CD14-positive monocyte (primary cell): Measurements from ENCODE around the gene DGKA. TPM values are rescaled to one million over a fixed set of nuclear protein-coding genes. Genes with fewer than 3 reads are reported as not detected.
A peak's percentile ranks its signal among the peaks of the same experiment; 100 is the strongest.

Experiments used
- DNase-seq, 3 donors: peaks; one replicate each; pipeline ENCODE4 v3.0.0-alpha.2; 2011 to 2022
- H2AFZ ChIP-seq: 2 replicates; pipeline ENCODE4 v1.6.0; 2012; ENCODE audit warnings: mild to moderate bottlenecking, low read depth, low read length, inconsistent platforms; ENCODE audit not compliant: insufficient read depth, poor library complexity, severe bottlenecking
- H3K27ac ChIP-seq, 2 donors: 1 replicate in 1 of 2; 2 replicates in 1 of 2; pipeline ENCODE4 v1.5.1; 2012 to 2013; ENCODE audit warnings: low read length in 2 of 2, control low read depth in 1 of 2, inconsistent platforms in 1 of 2, low read depth in 1 of 2, mild to moderate bottlenecking in 1 of 2
- H3K27me3 ChIP-seq, 2 donors: one replicate each; pipeline versions ENCODE4 v1.6.0 to v1.6.1; 2011 to 2013; ENCODE audit warnings: low read length in 2 of 2; ENCODE audit not compliant: control insufficient read depth in 2 of 2, insufficient read depth in 2 of 2
- H3K36me3 ChIP-seq, 2 donors: replicated peaks in 1 of 2; 1 replicate in 1 of 2; 2 replicates in 1 of 2; pipeline versions ENCODE4 v1.5.1 to v1.6.1; 2012 to 2013; ENCODE audit warnings: low read length in 2 of 2, control low read depth in 1 of 2, inconsistent platforms in 1 of 2, mild to moderate bottlenecking in 1 of 2; ENCODE audit not compliant: insufficient read depth in 2 of 2, control insufficient read depth in 1 of 2
- H3K4me1 ChIP-seq, 2 donors: 1 replicate in 1 of 2; 2 replicates in 1 of 2; pipeline versions ENCODE4 v1.5.1 to v1.6.1; 2012 to 2013; ENCODE audit warnings: low read length in 2 of 2, control low read depth in 1 of 2, inconsistent platforms in 1 of 2, mild to moderate bottlenecking in 1 of 2, moderate library complexity in 1 of 2; ENCODE audit not compliant: insufficient read depth in 2 of 2, control insufficient read depth in 1 of 2
- H3K4me2 ChIP-seq: replicated peaks from 2 replicates; pipeline ENCODE3; 2012; ENCODE audit warnings: low read length, moderate library complexity, mild to moderate bottlenecking; ENCODE audit not compliant: poor library complexity, severe bottlenecking; ENCODE audit errors: extremely low read depth
- H3K4me3 ChIP-seq, 3 experiments: fragments of 200-600 bp in 1 of 3; sonication (generic) in 1 of 3; replicated peaks in 1 of 3; 1 replicate in 2 of 3; 2 replicates in 1 of 3; pipeline ENCODE4 v1.5.1; 2011 to 2013; ENCODE audit warnings: low read length in 3 of 3, mild to moderate bottlenecking in 3 of 3, control low read depth in 2 of 3, low read depth in 2 of 3, inconsistent platforms in 1 of 3, moderate library complexity in 1 of 3
- H3K79me2 ChIP-seq: 2 replicates; pipeline ENCODE4 v1.6.0; 2012; ENCODE audit warnings: mild to moderate bottlenecking, control low read depth, inconsistent platforms, low read length, moderate library complexity; ENCODE audit not compliant: insufficient read depth
- H3K9ac ChIP-seq: 2 replicates; pipeline ENCODE4 v1.6.0; 2017; ENCODE audit warnings: low read length, mild to moderate bottlenecking; ENCODE audit not compliant: insufficient read depth, poor library complexity, severe bottlenecking
- H3K9me3 ChIP-seq, 2 donors: replicated peaks in 1 of 2; 1 replicate in 1 of 2; 2 replicates in 1 of 2; pipeline versions ENCODE4 v1.5.1 to v1.6.1; 2012 to 2013; ENCODE audit warnings: low read length in 2 of 2, control low read depth in 1 of 2; ENCODE audit not compliant: control insufficient read depth in 1 of 2, insufficient read depth in 1 of 2
- H4K20me1 ChIP-seq: 2 replicates; pipeline ENCODE4 v1.6.0; 2012; ENCODE audit warnings: mild to moderate bottlenecking, low read length, control low read depth, moderate library complexity; ENCODE audit not compliant: insufficient read depth
- H3K27ac Mint-ChIP-seq, 7 donors: one replicate each; pipeline ENCODE4 v1.8.0; 2020; ENCODE audit warnings: mild to moderate bottlenecking in 7 of 7, mixed read lengths in 7 of 7, moderate library complexity in 6 of 7, inconsistent platforms in 2 of 7
- H3K27me3 Mint-ChIP-seq, 3 donors: one replicate each; pipeline ENCODE4 v1.8.0; 2021 to 2022; ENCODE audit warnings: low read depth in 3 of 3, mild to moderate bottlenecking in 3 of 3, mixed read lengths in 3 of 3, moderate library complexity in 3 of 3, inconsistent platforms in 1 of 3
- H3K36me3 Mint-ChIP-seq, 2 donors: one replicate each; pipeline ENCODE4 v1.8.0; 2020; ENCODE audit warnings: mixed read lengths in 2 of 2, inconsistent platforms in 1 of 2, mild to moderate bottlenecking in 1 of 2
- H3K4me1 Mint-ChIP-seq: one replicate; pipeline ENCODE4 v1.8.0; 2020; ENCODE audit warnings: mild to moderate bottlenecking, mixed read lengths
- H3K4me3 Mint-ChIP-seq, 2 donors: one replicate each; pipeline ENCODE4 v1.8.0; 2020; ENCODE audit warnings: mild to moderate bottlenecking in 2 of 2, mixed read lengths in 2 of 2, moderate library complexity in 1 of 2
- H3K9me3 Mint-ChIP-seq, 7 donors: one replicate each; pipeline ENCODE4 v1.8.0; 2020 to 2022; ENCODE audit warnings: mixed read lengths in 7 of 7, mild to moderate bottlenecking in 6 of 7, moderate library complexity in 6 of 7, inconsistent platforms in 2 of 7
- CTCF ChIP-seq: fragments of 200-600 bp; IDR thresholded peaks from one replicate; pipeline ENCODE4 v1.8.0; 2022; ENCODE audit warnings: antibody characterized with exemption, mild to moderate bottlenecking
- WGBS: methylation state at CpG from one replicate; pipeline ENCODE4 v1.1.5; 2013; ENCODE audit warnings: missing lambda C conversion rate; ENCODE audit not compliant: insufficient coverage; 5-methylcytosine and 5-hydroxymethylcytosine counted together
- intact Hi-C, 2 donors: fragments of 100-400 bp; cut with micrococcal nuclease; formaldehyde crosslinking; loops; one replicate each; pipeline versions ENCODE4 v1.15.0 to v1.15.1; 2023
- polyA plus RNA-seq, 3 donors: library from polyadenylated mRNA; depleted of rRNA in 1 of 3; unstranded in 2 of 3; stranded (reverse) in 1 of 3; fragments of 300-500 nt in 2 of 3; fragments of >200 nt in 1 of 3; fragmentation: Illumina TruSeq in 2 of 3; gene quantifications; 1 replicate in 2 of 3; 2 replicates in 1 of 3; pipeline ENCODE4 v1.2.3, GENCODE V29; 2012 to 2021

The DGKA gene
- polyA plus RNA-seq, 3 donors: 16.0 to 99.1 (median 21.4) TPM

GRCh38 chr12:55899082-55899481 lies 31.9 kb upstream of the DGKA start:
- Histone ChIP-seq H3K27ac (no peak overlapping the region), H3K36me3 (peaks cover 23 to 35% of the 10 kb centered on the region in 2 donors), H3K4me1 (no peaks in the 10 kb centered on the region), H4K20me1 (no peaks in the 10 kb centered on the region), H3K79me2 (no peaks in the 10 kb centered on the region), H3K9ac (no peak overlapping the region), H2AFZ (no peak overlapping the region), H3K9me3 (no peaks in the 10 kb centered on the region), H3K4me2 (no peak overlapping the region), H3K27me3 (no peaks in the 10 kb centered on the region), H3K4me3 (no peak overlapping the region)
- peaks cover 0 to 2% (median 0%) of the 10 kb centered on the region in 7 donors for H3K9me3 Mint-ChIP-seq
- whole genome bisulfite sequencing: no CpG with 5 or more reads among the region's 2 CpGs
- peaks cover 0 to 3% (median 0%) of the 10 kb centered on the region in 3 donors for H3K27me3 Mint-ChIP-seq
- peaks cover 24 to 43% of the 10 kb centered on the region in 2 donors for H3K36me3 Mint-ChIP-seq
- no peak overlapping the region for H3K4me3 Mint-ChIP-seq
- intact Hi-C loops: no loop called here
- H3K4me1 Mint-ChIP-seq: no peaks in the 10 kb centered on the region
- no peak for DNase-seq
- no peak for TF ChIP-seq CTCF
- H3K27ac Mint-ChIP-seq: peak overlapping the region in 3 of 7 donors; percentile 4 to 32 (median 28)

GRCh38 chr12:55901881-55902490 lies 29.0 kb upstream of the DGKA start:
- Histone ChIP-seq H2AFZ (no peak overlapping the region), H4K20me1 (no peaks in the 10 kb centered on the region), H3K36me3 (peaks cover 23 to 35% of the 10 kb centered on the region in 2 donors), H3K9ac (no peak overlapping the region), H3K9me3 (no peaks in the 10 kb centered on the region), H3K27ac (peak overlapping the region in 1 of 2 donors; percentile 18), H3K27me3 (no peaks in the 10 kb centered on the region), H3K79me2 (peaks cover 4% of the 10 kb centered on the region), H3K4me2 (no peak overlapping the region), H3K4me3 (no peak overlapping the region), H3K4me1 (no peaks in the 10 kb centered on the region)
- no peak for DNase-seq
- intact Hi-C loops: no loop called here
- WGBS: 98% methylated on average over 7 of the region's 7 CpGs
- H3K27ac Mint-ChIP-seq: peak overlapping the region in 4 of 7 donors; percentile 51 to 68 (median 66)
- peaks cover 0 to 2% (median 0%) of the 10 kb centered on the region in 7 donors for H3K9me3 Mint-ChIP-seq
- peaks cover 4% of the 10 kb centered on the region for H3K4me1 Mint-ChIP-seq
- H3K27me3 Mint-ChIP-seq: peaks cover 0 to 1% (median 0%) of the 10 kb centered on the region in 3 donors
- TF ChIP-seq CTCF: no peak
- H3K36me3 Mint-ChIP-seq: peaks cover 24 to 43% of the 10 kb centered on the region in 2 donors
- no peak overlapping the region for H3K4me3 Mint-ChIP-seq
